Head of caudate nucleus (tissue), 42 donors: ENCODE results near the gene SLC25A21.
"Not testable (repeated sequence)": the region's sequence is repeated elsewhere in the genome, so short reads cannot be mapped to it uniquely, and the experiment has no call there.

Source experiments
- DNase-seq, 42 donors: peaks; one replicate each; pipeline versions ENCODE4 v3.0.0 to v3.0.0-alpha.2; 2020 to 2021; ENCODE audit warnings: mixed read lengths in 7 of 42
- intact Hi-C: fragments of 100-400 bp; cut with DNase I; formaldehyde crosslinking; loops from one replicate; pipeline ENCODE4 v1.15.0; 2022

The SLC25A21 gene

GRCh38 chr14:37187840-37188577 lies 15.6 kb upstream of the SLC25A21 start:
- intact Hi-C loops, DNase-seq: not testable (repeated sequence)

DNA sequence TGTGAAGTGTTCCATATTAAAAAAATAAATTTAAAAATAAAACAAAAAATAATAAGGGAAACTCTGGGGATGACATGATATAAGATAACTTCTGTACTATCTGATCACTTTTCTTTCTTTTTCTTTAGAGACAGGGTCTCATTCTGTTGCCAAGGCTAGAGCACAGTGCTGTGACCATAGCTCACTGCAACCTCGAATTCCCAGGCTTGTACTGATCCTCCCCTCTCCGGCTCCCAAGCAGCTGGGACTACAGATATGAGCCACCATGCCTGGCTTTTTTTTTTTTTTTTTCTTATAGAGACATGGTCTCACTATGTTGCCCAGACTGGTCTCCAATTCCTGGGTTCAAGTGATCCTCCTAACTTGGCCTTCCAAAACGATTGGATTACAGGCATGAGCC lies 14.9 kb upstream of the SLC25A21 start:
- intact Hi-C loops, result no loop called here
- no peak for DNase-seq

- intact Hi-C loops, result no loop called here
- DNase-seq, result no peak
Measured at GRCh38 chr14:37186865-37187264, 14.5 kb upstream of the SLC25A21 start.

DNA sequence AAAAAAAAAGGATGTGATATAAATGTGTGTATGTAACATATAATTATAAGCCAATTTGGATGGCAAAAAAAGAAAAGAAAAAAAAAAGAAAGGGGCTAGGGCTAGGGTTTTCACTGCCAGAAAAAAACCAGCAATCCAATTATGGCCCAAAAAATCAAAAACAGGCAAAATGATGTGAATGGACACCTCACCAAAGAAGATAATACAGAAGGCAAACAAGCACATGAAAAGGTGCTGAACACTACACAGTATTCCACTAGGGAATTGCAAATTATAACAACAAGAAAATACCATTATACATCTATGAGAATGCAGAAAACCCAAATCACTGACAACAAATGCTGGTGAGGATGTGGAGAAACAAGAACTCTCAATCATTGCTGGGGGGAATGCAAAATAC lies 13.3 kb upstream of the SLC25A21 start:
- DNase-seq, result no peak
- intact Hi-C loops, result no loop called here

DNA sequence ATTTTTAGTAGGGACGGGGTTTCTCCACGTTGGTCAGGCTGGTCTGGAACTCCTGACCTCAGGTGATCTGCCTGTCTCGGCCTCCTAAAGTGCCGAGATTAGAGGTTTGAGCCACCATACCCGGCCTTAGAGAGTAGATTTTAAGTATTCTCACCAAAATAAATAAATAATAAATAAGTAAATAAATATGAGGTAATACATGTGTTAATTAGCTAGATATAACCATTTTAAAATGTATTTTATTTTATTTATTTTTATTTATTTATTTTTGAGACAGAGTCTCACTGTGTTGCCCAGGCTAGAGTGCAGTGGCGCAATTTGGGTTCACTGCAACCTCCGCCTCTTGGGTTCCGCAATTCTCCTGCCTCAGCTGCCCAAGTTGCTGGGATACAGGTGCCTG lies 12.1 kb upstream of the SLC25A21 start:
- DNase-seq, intact Hi-C loops: not testable (repeated sequence)

DNA sequence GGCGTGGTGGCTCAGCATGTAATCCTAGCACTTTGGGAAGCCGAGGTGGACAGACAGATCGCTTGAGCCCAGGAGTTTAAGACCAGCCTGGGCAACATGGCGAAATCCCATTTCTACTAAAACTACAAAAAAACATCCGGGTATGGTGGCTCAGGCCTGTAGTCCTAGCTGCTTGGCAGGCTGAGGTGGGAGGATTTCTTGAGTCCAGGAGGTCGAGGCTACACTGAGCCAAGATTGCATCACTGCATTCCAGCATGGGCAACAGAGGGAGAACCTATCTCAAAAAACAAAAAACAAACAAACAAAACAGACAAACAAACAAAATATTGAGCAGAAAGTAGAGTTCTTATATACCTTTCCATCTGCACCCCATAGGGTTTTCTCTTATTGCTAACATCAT lies 9.0 kb upstream of the SLC25A21 start:
- DNase-seq, result no peak
- intact Hi-C loops, result no loop called here

DNA sequence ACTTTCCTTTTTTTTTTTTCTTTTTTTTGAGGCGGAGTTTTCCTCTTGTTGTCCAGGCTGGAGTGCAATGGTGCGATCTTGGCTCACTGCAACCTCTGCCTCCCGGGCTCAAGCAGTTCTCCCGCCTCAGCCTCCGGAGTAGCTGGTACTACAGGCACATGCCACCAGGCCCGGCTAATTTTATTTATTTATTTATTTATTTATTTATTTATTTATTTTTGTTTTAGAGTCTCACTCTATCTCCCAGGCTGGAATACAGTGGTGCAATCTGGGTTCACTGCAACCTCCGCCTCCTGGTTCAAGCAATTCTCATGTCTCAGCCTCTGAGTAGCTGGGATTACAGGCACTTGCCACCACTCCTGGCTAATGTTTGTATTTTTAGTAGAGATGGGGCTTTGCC lies 8.5 kb upstream of the SLC25A21 start:
- DNase-seq, result not testable (repeated sequence)

GRCh38 chr14:37179896-37180502 lies 7.6 kb upstream of the SLC25A21 start:
- no peak for DNase-seq
- intact Hi-C loops, result no loop called here

More for the DNA sequence above, 8.5 kb upstream of the SLC25A21 start:
- intact Hi-C loops, result not testable (repeated sequence)

DNA sequence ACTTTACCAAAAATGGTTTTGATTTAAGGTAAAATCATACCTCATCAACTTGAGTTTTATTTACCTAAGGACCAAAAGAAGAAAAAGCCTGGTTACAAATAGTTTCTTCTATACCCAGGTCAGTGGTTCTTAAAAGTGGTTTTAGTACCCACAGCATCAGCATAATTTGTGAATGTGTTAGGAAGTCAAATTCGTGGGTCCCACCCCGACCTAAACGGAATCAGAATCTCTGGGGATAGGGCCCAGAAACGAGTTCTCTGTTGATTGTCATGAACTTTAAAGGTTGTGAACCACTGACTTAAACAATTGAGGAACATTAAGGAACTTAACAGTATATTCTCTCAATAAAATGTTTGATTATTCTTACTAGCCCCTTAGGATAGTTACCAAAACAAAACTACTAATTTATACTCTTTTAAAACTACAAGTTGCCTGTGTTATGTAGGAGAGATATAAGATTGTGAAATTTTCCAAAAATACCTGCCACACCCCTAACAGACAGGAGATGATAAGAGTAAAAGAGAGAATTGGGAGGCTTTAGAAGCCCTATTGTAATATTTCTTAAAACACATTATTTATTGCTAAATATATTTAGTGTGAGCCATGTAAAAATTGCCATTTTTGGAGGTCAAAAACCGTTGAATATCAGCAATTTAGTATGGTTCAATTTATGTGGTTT lies 669 bp upstream of the SLC25A21 start:
- intact Hi-C loops, result no loop called here
- DNase-seq, result no peak

GRCh38 chr14:37171678-37172023 lies 755 bp downstream of the SLC25A21 start:
- DNase-seq, result no peak
- intact Hi-C loops, result no loop called here

- DNase-seq, result no peak
- intact Hi-C loops, result no loop called here
Measured at GRCh38 chr14:37170993-37171392, 1.4 kb downstream of the SLC25A21 start.

- DNase-seq, result no peak
Measured at GRCh38 chr14:37170237-37170636, 2.2 kb downstream of the SLC25A21 start.

GRCh38 chr14:37168721-37169120 lies 3.7 kb downstream of the SLC25A21 start:
- DNase-seq, result no peak
- intact Hi-C loops, result no loop called here

More at GRCh38 chr14:37170237-37170636, 2.2 kb downstream of the SLC25A21 start:
- intact Hi-C loops, result no loop called here

DNA sequence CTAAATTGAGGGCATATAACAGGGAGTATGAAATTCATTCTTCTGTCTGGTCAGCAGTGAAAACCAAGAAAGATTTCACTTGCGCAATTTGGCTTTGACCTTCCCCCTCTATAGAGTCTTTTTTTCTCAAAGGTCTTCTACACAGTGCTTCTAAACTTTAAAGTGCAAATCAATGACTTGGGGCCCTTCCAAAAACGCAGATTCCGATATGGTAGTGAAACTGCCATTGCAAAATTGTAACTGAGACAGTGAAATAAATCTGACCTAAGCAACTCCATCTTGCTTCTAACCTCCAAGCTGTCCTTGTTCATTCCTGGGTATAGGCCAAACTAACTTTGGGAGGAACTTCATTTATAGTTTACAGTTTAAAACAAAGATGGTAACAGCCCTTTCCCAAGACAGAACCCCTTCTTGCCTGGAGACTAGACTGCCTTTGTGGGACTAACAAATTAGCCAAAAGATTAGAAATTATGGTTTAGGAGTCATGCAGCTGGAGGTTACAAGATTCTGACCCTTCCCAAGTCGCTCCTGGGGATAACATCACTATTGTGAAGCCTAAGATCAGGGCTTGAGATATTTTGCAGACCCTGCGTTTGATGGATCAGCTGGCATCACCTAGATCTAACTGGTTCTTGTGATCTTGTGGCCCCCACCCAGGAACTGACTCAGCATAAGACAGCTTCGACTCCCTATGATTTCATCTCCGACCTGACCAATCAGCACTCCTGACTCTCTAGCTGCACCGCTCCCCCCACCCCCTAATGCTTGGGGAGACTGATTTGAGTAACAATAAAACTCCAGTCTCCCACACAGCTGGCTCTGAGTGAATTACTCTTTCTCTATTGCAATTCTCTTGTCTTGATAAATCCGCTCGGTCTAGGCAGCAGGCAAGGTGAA lies 5.0 kb downstream of the SLC25A21 start:
- intact Hi-C loops, result no loop called here

DNA sequence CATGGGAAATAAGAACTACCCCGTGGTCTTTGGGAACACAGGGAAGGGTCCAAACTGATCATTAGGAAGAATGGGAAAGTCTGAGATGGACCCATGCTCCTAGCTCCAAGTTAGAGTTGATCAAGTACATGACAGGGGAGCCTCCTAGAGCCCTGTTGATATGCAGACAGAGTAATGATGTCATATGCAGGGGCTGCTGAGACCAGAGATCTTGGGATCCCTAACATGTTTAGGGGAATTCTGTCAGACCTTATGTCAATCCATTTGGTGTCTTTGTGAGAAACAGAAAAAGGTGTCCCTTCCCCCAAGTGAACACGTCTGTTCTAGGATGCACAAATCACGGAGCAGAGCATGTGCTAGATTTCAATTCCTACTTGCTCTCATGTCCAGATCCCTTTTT lies 6.6 kb downstream of the SLC25A21 start:
- intact Hi-C loops, result no loop called here
- no peak for DNase-seq

More for the DNA sequence above, 5.0 kb downstream of the SLC25A21 start:
- DNase-seq, result no peak

DNA sequence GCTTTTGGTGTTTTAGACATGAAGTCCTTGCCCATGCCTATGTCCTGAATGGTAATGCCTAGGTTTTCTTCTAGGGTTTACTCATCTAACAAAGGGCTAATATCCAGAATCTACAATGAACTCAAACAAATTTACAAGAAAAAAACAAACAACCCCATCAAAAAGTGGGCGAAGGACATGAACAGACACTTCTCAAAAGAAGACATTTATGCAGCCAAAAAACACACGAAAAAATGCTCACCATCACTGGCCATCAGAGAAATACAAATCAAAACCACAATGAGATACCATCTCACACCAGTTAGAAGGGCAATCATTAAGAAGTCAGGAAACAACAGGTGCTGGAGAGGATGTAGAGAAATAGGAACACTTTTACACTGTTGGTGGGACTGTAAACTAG lies 10.1 kb downstream of the SLC25A21 start:
- intact Hi-C loops, result not testable (repeated sequence)

DNA sequence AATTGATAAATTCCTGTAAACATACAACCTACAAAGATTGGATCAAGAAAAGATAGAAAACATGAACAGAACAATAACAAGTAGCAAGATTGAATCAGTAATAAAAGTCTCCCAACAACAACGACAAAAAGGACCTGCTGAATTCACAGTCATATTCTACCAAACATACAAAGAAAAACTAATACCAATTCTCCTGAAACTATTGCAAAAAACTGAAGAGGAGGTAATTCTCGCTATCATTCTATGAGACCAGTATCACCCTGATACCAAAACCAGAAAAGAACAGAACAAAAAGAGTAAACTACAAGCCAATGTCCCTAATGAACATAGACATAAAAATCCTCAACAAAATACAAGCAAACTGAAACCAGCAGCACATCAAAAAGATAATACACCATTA lies 14.4 kb downstream of the SLC25A21 start:
- intact Hi-C loops, result no loop called here
- DNase-seq, result no peak

More for the DNA sequence above, 10.1 kb downstream of the SLC25A21 start:
- DNase-seq, result not testable (repeated sequence)

- intact Hi-C loops, result no loop called here
- DNase-seq, result no peak
Measured at GRCh38 chr14:37153483-37153882, 18.9 kb downstream of the SLC25A21 start.

GRCh38 chr14:37153005-37153404 lies 19.4 kb downstream of the SLC25A21 start:
- no peak for DNase-seq
- intact Hi-C loops, result no loop called here
